Measurements from ENCODE around the gene DHH. TPM values are rescaled to one million over a fixed set of nuclear protein-coding genes. Genes with fewer than 3 reads are reported as not detected.

DHH gene
- polyA plus RNA-seq, 2 of the 4 experiments (the other 2 are of a cell fraction), result not detected

DNA sequence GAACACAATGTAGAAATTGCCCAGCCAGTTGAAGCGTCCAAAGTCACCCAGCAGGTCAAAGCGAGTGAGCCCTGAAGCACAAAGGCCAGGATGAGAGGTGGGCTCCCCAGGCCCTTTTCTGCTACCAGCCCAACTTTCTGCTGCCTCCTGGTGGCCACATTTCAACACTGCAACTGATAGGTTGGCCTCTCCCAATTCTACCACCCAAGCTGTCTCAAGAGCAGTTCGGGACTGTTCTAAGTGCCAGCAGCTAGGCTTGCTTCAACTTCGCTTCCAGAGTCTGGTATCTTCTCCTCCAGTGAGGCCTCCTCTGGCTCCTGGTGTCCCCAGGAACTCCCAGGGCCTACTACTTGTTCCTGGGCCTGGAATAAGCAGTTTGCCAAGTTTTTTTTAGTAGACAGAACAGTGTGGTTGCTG, 3.4 kb upstream of the DHH start:
- H3K9me3 ChIP-seq, result no peaks in the 10 kb centered on the region
- FAIRE-seq, result no peak
- H3K4me2 ChIP-seq, result no peak overlapping the region
- 40% methylated on average over 4 of the region's 4 CpGs for WGBS (ENCODE audit: missing lambda C conversion rate)
- ATAC-seq, result peak; percentile 41 to 76; a peak in 4 of 6 replicates
- ChIA-PET POLR2A (interaction anchor here (0.6 kb wide), 1 partner anchor 137 kb away, joined by 4 read pairs; no protein-coding TSS in a partner anchor), CTCF (interaction anchor here (0.6 to 18.9 kb wide), 22 partner anchors 11 to 177 kb away, joined by 3 to 166 read pairs (median 5); partner anchors contain the start of genes LMBR1L, RHEBL1 and TUBA1B)
- H3K27ac ChIP-seq, result no peak overlapping the region
- peak; percentile 65 to 74 for DNase-seq (ENCODE audit: low read depth in 1 of 2, low spot score in 1 of 2)
- H3K4me1 ChIP-seq, result 0 out of 3 replicates have a peak, but pooled peaks cover 5% of the 10 kb centered on the region
- H3K4me3 ChIP-seq, result no peak overlapping the region
- TF ChIP-seq CHD2 (IDR thresholded peaks at IDR 0.05; ENCODE audit: low read length, partially characterized antibody) (no peak), ZC3H11A (IDR thresholded peaks at IDR 0.05) (no peak), FOSL2 (IDR thresholded peaks at IDR 0.05) (no peak), FOSL2 (CRISPR knock-in tag; IDR thresholded peaks at IDR 0.05) (no peak), POLR2AphosphoS2 (conservative IDR thresholded peaks at IDR 0.05; ENCODE audit: low read length) (no peak), PHF8 (IDR thresholded peaks at IDR 0.05; ENCODE audit: borderline replicate concordance, low read depth) (no peak), EHMT2 (IDR thresholded peaks at IDR 0.05; ENCODE audit: low read depth) (no peak), KDM1A (IDR thresholded peaks at IDR 0.05; ENCODE audit: low read depth) (no peak), MAFK (IDR thresholded peaks at IDR 0.05; ENCODE audit: partially characterized antibody) (no peak), ZFP36 (IDR thresholded peaks at IDR 0.05; ENCODE audit: borderline replicate concordance, partially characterized antibody) (peak; percentile 42), HOXA7 (CRISPR knock-in tag; IDR thresholded peaks at IDR 0.05) (no peak), CBX8 (IDR thresholded peaks at IDR 0.05) (no peak), EHF (CRISPR knock-in tag; IDR thresholded peaks at IDR 0.05) (no peak), CBX2 (IDR thresholded peaks at IDR 0.05; ENCODE audit: borderline replicate concordance, low read depth) (no peak), CHD4 (IDR thresholded peaks at IDR 0.05; ENCODE audit: borderline replicate concordance) (no peak), HDAC2 (IDR thresholded peaks at IDR 0.05) (no peak), SREBF2 (IDR thresholded peaks at IDR 0.05) (no peak), RNF2 (IDR thresholded peaks at IDR 0.05; ENCODE audit: borderline replicate concordance, low read depth) (no peak), MAZ (IDR thresholded peaks at IDR 0.05; ENCODE audit: borderline replicate concordance, low read depth, low read length) (no peak), GATA3 (IDR thresholded peaks at IDR 0.05; ENCODE audit: borderline replicate concordance) (no peak), SMC3 (IDR thresholded peaks at IDR 0.05) (peak; percentile 46), RAD21 (conservative IDR thresholded peaks at IDR 0.05 in 1 of 2, IDR thresholded peaks at IDR 0.05 in 1 of 2) (peak; percentile 36 to 49; a peak in 4 of 5 replicates), ZNF302 (CRISPR knock-in tag; IDR thresholded peaks at IDR 0.05) (no peak), TFCP2L1 (CRISPR knock-in tag; IDR thresholded peaks at IDR 0.05) (no peak), NFE2L2 (conservative IDR thresholded peaks at IDR 0.05; ENCODE audit: low read length) (no peak), TP53 (CRISPR knock-in tag; IDR thresholded peaks at IDR 0.05) (no peak), BHLHE40 (IDR thresholded peaks at IDR 0.05; ENCODE audit: low read depth, low read length) (no peak)
- TF ChIP-seq, protein P1, sequence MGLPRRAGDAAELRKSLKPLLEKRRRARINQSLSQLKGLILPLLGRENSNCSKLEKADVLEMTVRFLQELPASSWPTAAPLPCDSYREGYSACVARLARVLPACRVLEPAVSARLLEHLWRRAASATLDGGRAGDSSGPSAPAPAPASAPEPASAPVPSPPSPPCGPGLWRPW (IDR thresholded peaks at IDR 0.05), result no peak
- TF ChIP-seq, protein P2, sequence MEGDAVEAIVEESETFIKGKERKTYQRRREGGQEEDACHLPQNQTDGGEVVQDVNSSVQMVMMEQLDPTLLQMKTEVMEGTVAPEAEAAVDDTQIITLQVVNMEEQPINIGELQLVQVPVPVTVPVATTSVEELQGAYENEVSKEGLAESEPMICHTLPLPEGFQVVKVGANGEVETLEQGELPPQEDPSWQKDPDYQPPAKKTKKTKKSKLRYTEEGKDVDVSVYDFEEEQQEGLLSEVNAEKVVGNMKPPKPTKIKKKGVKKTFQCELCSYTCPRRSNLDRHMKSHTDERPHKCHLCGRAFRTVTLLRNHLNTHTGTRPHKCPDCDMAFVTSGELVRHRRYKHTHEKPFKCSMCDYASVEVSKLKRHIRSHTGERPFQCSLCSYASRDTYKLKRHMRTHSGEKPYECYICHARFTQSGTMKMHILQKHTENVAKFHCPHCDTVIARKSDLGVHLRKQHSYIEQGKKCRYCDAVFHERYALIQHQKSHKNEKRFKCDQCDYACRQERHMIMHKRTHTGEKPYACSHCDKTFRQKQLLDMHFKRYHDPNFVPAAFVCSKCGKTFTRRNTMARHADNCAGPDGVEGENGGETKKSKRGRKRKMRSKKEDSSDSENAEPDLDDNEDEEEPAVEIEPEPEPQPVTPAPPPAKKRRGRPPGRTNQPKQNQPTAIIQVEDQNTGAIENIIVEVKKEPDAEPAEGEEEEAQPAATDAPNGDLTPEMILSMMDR (IDR thresholded peaks at IDR 0.05), result peak; percentile 69
- TF ChIP-seq, protein P3, sequence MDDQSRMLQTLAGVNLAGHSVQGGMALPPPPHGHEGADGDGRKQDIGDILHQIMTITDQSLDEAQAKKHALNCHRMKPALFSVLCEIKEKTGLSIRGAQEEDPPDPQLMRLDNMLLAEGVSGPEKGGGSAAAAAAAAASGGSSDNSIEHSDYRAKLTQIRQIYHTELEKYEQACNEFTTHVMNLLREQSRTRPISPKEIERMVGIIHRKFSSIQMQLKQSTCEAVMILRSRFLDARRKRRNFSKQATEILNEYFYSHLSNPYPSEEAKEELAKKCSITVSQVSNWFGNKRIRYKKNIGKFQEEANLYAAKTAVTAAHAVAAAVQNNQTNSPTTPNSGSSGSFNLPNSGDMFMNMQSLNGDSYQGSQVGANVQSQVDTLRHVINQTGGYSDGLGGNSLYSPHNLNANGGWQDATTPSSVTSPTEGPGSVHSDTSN (IDR thresholded peaks at IDR 0.05), result no peak
- TF ChIP-seq, protein P4, sequence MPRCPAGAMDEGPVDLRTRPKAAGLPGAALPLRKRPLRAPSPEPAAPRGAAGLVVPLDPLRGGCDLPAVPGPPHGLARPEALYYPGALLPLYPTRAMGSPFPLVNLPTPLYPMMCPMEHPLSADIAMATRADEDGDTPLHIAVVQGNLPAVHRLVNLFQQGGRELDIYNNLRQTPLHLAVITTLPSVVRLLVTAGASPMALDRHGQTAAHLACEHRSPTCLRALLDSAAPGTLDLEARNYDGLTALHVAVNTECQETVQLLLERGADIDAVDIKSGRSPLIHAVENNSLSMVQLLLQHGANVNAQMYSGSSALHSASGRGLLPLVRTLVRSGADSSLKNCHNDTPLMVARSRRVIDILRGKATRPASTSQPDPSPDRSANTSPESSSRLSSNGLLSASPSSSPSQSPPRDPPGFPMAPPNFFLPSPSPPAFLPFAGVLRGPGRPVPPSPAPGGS (IDR thresholded peaks at IDR 0.05), result no peak
- TF ChIP-seq, protein P5, sequence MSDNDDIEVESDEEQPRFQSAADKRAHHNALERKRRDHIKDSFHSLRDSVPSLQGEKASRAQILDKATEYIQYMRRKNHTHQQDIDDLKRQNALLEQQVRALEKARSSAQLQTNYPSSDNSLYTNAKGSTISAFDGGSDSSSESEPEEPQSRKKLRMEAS (IDR thresholded peaks at IDR 0.05), result no peak
